ENCODE results near the gene KRT28. TPM values are rescaled to one million over a fixed set of nuclear protein-coding genes. Genes with fewer than 3 reads are reported as not detected.

KRT28 gene
- total RNA-seq, 1 experiment from 2014 or later = not detected

GRCh38 chr17:40801157-40801556 lies 1.4 kb upstream of the KRT28 start:
- BruUV-seq (replicated peaks) = no TSS peak
- POLR2A ChIA-PET (ENCODE audit: unreplicated experiment) = no interaction called here
- CTCF ChIA-PET = no interaction called here

GRCh38 chr17:40800381-40800780 lies 622 bp upstream of the KRT28 start:
- H3K79me2 ChIP-seq (ENCODE audit: low read depth) = no peaks in the 10 kb centered on the region
- ChIA-PET CTCF (no interaction called here), POLR2A (ENCODE audit: unreplicated experiment) (no interaction called here)
- H3K27me3 ChIP-seq (ENCODE audit: insufficient read depth, low read depth) = no peaks in the 10 kb centered on the region
- no peak for DNase-seq
- TF ChIP-seq CTCF (conservative IDR thresholded peaks at IDR 0.05) (no peak), EZH2 (IDR thresholded peaks at IDR 0.05; ENCODE audit: low read depth) (no peak)
- H3K36me3 ChIP-seq (ENCODE audit: low read depth) = no peaks in the 10 kb centered on the region
- no peak overlapping the region for H2AFZ ChIP-seq
- H3K4me3 ChIP-seq = no peak overlapping the region
- H3K27ac ChIP-seq = no peak overlapping the region
- H3K9me2 ChIP-seq (ENCODE audit: insufficient read depth) = no peaks in the 10 kb centered on the region
- H3F3A ChIP-seq (ENCODE audit: insufficient read depth, low read depth) = peaks cover 9% of the 10 kb centered on the region; the same call in 1 of the 2 replicates
- BruUV-seq (replicated peaks) = no TSS peak
- H3K9me3 ChIP-seq (ENCODE audit: insufficient read depth, low read depth) = no peaks in the 10 kb centered on the region; the same call in 1 of the 2 replicates
- peaks cover 9% of the 10 kb centered on the region for H3K4me1 ChIP-seq (replicated peaks; ENCODE audit: insufficient read depth)
- H3K4me2 ChIP-seq = no peak overlapping the region
- intact Hi-C loops (cut with micrococcal nuclease; ENCODE audit: unreplicated experiment) = loop anchor here (5.0 kb wide), 2 partner anchors 607 to 847 kb away; no protein-coding TSS in a partner anchor
- H4K20me1 ChIP-seq (ENCODE audit: insufficient read depth) = no peaks in the 10 kb centered on the region

More at GRCh38 chr17:40801157-40801556, 1.4 kb upstream of the KRT28 start:
- DNase-seq = no peak
- Histone ChIP-seq H3K4me2 (no peak overlapping the region), H3F3A (ENCODE audit: insufficient read depth, low read depth) (peaks cover 9% of the 10 kb centered on the region; the same call in 1 of the 2 replicates), H2AFZ (no peak overlapping the region), H3K4me3 (no peak overlapping the region), H3K9me3 (ENCODE audit: insufficient read depth, low read depth) (no peaks in the 10 kb centered on the region; the same call in 1 of the 2 replicates), H3K79me2 (ENCODE audit: low read depth) (no peaks in the 10 kb centered on the region), H3K9me2 (ENCODE audit: insufficient read depth) (no peaks in the 10 kb centered on the region), H4K20me1 (ENCODE audit: insufficient read depth) (no peaks in the 10 kb centered on the region), H3K36me3 (ENCODE audit: low read depth) (no peaks in the 10 kb centered on the region), H3K27ac (no peak overlapping the region), H3K27me3 (ENCODE audit: insufficient read depth, low read depth) (no peaks in the 10 kb centered on the region), H3K4me1 (replicated peaks; ENCODE audit: insufficient read depth) (peaks cover 9% of the 10 kb centered on the region)
- intact Hi-C loops (cut with micrococcal nuclease; ENCODE audit: unreplicated experiment) = loop anchor here (5.0 kb wide), 2 partner anchors 606 to 846 kb away; no protein-coding TSS in a partner anchor
- TF ChIP-seq EZH2 (IDR thresholded peaks at IDR 0.05; ENCODE audit: low read depth) (no peak), CTCF (conservative IDR thresholded peaks at IDR 0.05) (no peak)

- Histone ChIP-seq H3K36me3 (ENCODE audit: low read depth) (no peaks in the 10 kb centered on the region), H3K9me2 (ENCODE audit: insufficient read depth) (no peaks in the 10 kb centered on the region), H2AFZ (no peak overlapping the region), H3K9me3 (ENCODE audit: insufficient read depth, low read depth) (no peaks in the 10 kb centered on the region), H3K27ac (no peak overlapping the region), H3K79me2 (ENCODE audit: low read depth) (no peaks in the 10 kb centered on the region), H3K4me3 (no peak overlapping the region), H3K27me3 (ENCODE audit: insufficient read depth, low read depth) (no peaks in the 10 kb centered on the region), H4K20me1 (ENCODE audit: insufficient read depth) (no peaks in the 10 kb centered on the region), H3K4me1 (replicated peaks; ENCODE audit: insufficient read depth) (no peaks in the 10 kb centered on the region), H3K4me2 (no peak overlapping the region), H3F3A (ENCODE audit: insufficient read depth, low read depth) (no peaks in the 10 kb centered on the region)
- intact Hi-C loops (cut with micrococcal nuclease; ENCODE audit: unreplicated experiment) = no loop called here
- TF ChIP-seq CTCF (conservative IDR thresholded peaks at IDR 0.05) (no peak), EZH2 (IDR thresholded peaks at IDR 0.05; ENCODE audit: low read depth) (no peak)
- BruUV-seq (replicated peaks) = no TSS peak
- ChIA-PET CTCF (interaction anchor here (0.6 kb wide), 1 partner anchor 70 kb away, joined by 4 read pairs; the partner anchor contains the start of gene KRT12), POLR2A (ENCODE audit: unreplicated experiment) (no interaction called here)
- DNase-seq = no peak
Observed at GRCh38 chr17:40796846-40797245, 2.9 kb downstream of the KRT28 start.

Measured in PC-9 (cell line).